ENCODE results near the gene RAX2. TPM values are rescaled to one million over a fixed set of nuclear protein-coding genes. Genes with fewer than 3 reads are reported as not detected.

Gene RAX2
- total and polyA plus RNA-seq, 10 of the 15 experiments (the other 5 are each of a cell fraction or from before 2014, with no cell fraction given), result not detected

DNA sequence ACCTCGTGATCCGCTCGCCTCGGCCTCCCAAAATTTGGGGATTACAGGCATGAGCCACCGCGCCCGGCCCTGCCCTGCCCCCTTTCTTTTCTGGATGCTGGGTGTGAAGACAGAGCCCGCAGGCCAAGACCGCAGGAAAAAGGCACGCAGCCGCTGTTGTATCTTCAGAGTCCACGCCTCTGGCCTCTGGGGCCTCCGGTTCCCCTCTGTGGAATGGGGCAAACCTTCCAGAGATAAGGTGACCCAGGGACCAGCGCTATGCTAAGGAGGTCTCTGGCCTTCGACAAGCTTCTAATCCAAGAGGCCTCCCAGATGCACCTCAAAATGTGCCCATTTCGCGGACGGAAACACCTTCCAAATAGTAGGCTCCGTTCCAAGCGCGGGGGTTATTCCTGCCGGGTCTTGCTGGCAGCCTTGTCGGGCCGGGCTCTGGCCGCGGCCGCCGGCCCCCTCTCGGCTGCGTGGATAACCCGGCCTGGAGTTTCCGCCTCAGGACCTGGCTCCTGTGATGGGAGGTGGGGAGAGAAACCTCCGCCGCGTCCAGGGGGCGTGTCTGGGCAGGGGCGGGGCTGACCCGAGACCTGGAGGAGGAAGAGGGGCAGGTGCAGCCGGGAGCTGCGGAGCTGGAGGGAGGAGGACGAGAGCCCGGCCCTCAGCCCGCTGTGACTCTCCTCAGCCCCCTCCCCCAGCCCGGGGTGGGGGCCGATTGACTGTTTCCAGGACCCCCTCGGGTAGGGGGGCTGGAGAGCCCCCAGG is 50.7 kb downstream of the RAX2 start (continued):
- TF ChIP-seq, protein P1, sequence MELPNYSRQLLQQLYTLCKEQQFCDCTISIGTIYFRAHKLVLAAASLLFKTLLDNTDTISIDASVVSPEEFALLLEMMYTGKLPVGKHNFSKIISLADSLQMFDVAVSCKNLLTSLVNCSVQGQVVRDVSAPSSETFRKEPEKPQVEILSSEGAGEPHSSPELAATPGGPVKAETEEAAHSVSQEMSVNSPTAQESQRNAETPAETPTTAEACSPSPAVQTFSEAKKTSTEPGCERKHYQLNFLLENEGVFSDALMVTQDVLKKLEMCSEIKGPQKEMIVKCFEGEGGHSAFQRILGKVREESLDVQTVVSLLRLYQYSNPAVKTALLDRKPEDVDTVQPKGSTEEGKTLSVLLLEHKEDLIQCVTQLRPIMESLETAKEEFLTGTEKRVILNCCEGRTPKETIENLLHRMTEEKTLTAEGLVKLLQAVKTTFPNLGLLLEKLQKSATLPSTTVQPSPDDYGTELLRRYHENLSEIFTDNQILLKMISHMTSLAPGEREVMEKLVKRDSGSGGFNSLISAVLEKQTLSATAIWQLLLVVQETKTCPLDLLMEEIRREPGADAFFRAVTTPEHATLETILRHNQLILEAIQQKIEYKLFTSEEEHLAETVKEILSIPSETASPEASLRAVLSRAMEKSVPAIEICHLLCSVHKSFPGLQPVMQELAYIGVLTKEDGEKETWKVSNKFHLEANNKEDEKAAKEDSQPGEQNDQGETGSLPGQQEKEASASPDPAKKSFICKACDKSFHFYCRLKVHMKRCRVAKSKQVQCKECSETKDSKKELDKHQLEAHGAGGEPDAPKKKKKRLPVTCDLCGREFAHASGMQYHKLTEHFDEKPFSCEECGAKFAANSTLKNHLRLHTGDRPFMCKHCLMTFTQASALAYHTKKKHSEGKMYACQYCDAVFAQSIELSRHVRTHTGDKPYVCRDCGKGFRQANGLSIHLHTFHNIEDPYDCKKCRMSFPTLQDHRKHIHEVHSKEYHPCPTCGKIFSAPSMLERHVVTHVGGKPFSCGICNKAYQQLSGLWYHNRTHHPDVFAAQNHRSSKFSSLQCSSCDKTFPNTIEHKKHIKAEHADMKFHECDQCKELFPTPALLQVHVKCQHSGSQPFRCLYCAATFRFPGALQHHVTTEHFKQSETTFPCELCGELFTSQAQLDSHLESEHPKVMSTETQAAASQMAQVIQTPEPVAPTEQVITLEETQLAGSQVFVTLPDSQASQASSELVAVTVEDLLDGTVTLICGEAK (IDR thresholded peaks at IDR 0.05; ENCODE audit: borderline replicate concordance), result no peak
- TF ChIP-seq CEBPB (IDR thresholded peaks at IDR 0.05; ENCODE audit: borderline replicate concordance in 1 of 2, low read depth in 2 of 2, low read length in 2 of 2) (no peak), LARP7 (IDR thresholded peaks at IDR 0.05) (peak; percentile 45; the same call in 1 of the 2 replicates), SP1 (IDR thresholded peaks at IDR 0.05; ENCODE audit: low read depth, low read length) (peak; percentile 99), RFX5 (IDR thresholded peaks at IDR 0.05; ENCODE audit: low read depth, low read length) (no peak), EGR1 (IDR thresholded peaks at IDR 0.05; ENCODE audit: borderline replicate concordance in 1 of 2, low read depth in 2 of 2, low read length in 2 of 2) (peak in 1 of 2 experiments; percentile 60; a peak in 2 of 3 replicates), ATF7 (IDR thresholded peaks at IDR 0.05; ENCODE audit: low read depth) (no peak), IKZF1 (conservative IDR thresholded peaks at IDR 0.05) (peak; percentile 50), NRF1 (conservative IDR thresholded peaks at IDR 0.05; ENCODE audit: low read depth, low read length) (no peak), NFXL1 (IDR thresholded peaks at IDR 0.05; ENCODE audit: borderline replicate concordance) (no peak), SREBF1 (IDR thresholded peaks at IDR 0.05; ENCODE audit: low read length) (no peak), CBX3 (IDR thresholded peaks at IDR 0.05; ENCODE audit: borderline replicate concordance, low read depth) (no peak), MEF2B (IDR thresholded peaks at IDR 0.05; ENCODE audit: partially characterized antibody, poor library complexity, severe bottlenecking) (no peak), CBFB (IDR thresholded peaks at IDR 0.05; ENCODE audit: low read depth) (no peak)
- TF ChIP-seq, protein P2, sequence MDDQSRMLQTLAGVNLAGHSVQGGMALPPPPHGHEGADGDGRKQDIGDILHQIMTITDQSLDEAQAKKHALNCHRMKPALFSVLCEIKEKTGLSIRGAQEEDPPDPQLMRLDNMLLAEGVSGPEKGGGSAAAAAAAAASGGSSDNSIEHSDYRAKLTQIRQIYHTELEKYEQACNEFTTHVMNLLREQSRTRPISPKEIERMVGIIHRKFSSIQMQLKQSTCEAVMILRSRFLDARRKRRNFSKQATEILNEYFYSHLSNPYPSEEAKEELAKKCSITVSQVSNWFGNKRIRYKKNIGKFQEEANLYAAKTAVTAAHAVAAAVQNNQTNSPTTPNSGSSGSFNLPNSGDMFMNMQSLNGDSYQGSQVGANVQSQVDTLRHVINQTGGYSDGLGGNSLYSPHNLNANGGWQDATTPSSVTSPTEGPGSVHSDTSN (IDR thresholded peaks at IDR 0.05; ENCODE audit: insufficient replicate concordance, low read depth, low read length), result no peak
- TF ChIP-seq, protein P3, sequence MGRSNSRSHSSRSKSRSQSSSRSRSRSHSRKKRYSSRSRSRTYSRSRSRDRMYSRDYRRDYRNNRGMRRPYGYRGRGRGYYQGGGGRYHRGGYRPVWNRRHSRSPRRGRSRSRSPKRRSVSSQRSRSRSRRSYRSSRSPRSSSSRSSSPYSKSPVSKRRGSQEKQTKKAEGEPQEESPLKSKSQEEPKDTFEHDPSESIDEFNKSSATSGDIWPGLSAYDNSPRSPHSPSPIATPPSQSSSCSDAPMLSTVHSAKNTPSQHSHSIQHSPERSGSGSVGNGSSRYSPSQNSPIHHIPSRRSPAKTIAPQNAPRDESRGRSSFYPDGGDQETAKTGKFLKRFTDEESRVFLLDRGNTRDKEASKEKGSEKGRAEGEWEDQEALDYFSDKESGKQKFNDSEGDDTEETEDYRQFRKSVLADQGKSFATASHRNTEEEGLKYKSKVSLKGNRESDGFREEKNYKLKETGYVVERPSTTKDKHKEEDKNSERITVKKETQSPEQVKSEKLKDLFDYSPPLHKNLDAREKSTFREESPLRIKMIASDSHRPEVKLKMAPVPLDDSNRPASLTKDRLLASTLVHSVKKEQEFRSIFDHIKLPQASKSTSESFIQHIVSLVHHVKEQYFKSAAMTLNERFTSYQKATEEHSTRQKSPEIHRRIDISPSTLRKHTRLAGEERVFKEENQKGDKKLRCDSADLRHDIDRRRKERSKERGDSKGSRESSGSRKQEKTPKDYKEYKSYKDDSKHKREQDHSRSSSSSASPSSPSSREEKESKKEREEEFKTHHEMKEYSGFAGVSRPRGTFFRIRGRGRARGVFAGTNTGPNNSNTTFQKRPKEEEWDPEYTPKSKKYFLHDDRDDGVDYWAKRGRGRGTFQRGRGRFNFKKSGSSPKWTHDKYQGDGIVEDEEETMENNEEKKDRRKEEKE (IDR thresholded peaks at IDR 0.05), result no peak
- TF ChIP-seq, protein P4, sequence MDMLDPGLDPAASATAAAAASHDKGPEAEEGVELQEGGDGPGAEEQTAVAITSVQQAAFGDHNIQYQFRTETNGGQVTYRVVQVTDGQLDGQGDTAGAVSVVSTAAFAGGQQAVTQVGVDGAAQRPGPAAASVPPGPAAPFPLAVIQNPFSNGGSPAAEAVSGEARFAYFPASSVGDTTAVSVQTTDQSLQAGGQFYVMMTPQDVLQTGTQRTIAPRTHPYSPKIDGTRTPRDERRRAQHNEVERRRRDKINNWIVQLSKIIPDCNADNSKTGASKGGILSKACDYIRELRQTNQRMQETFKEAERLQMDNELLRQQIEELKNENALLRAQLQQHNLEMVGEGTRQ (IDR thresholded peaks at IDR 0.05; ENCODE audit: borderline replicate concordance, low read depth, low read length), result no peak
- TF ChIP-seq, protein P5, sequence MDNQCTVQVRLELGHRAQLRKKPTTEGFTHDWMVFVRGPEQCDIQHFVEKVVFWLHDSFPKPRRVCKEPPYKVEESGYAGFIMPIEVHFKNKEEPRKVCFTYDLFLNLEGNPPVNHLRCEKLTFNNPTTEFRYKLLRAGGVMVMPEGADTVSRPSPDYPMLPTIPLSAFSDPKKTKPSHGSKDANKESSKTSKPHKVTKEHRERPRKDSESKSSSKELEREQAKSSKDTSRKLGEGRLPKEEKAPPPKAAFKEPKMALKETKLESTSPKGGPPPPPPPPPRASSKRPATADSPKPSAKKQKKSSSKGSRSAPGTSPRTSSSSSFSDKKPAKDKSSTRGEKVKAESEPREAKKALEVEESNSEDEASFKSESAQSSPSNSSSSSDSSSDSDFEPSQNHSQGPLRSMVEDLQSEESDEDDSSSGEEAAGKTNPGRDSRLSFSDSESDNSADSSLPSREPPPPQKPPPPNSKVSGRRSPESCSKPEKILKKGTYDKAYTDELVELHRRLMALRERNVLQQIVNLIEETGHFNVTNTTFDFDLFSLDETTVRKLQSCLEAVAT (IDR thresholded peaks at IDR 0.05), result no peak
